PFSK-1 (cell line): ENCODE measurements around the gene STAM2.

Source experiments
- FOXP2 ChIP-seq: optimal IDR thresholded peaks from 2 replicates; pipeline ENCODE3; 2011; ENCODE audit warnings: borderline replicate concordance, control low read depth, inconsistent platforms; ENCODE audit not compliant: insufficient read depth; ENCODE audit errors: extremely low read length, extremely low read depth
- POLR2AphosphoS5 ChIP-seq: IDR thresholded peaks from 2 replicates; pipeline ENCODE4 v1.6.1; 2012; ENCODE audit warnings: low read depth, mild to moderate bottlenecking, control low read depth, low read length, moderate library complexity
- REST ChIP-seq, 2 experiments: IDR thresholded peaks; 2 replicates each; pipeline versions ENCODE4 v1.6.1 to v1.8.0; 2011 to 2012; ENCODE audit warnings: low read depth in 2 of 2, low read length in 2 of 2, control low read depth in 1 of 2, inconsistent platforms in 1 of 2, mild to moderate bottlenecking in 1 of 2, moderate library complexity in 1 of 2; ENCODE audit not compliant: insufficient read depth in 1 of 2
- SIN3A ChIP-seq: IDR thresholded peaks from 2 replicates; pipeline ENCODE4 v1.6.1; 2012; ENCODE audit warnings: mild to moderate bottlenecking, low read length, moderate library complexity, borderline replicate concordance; ENCODE audit not compliant: insufficient read depth
- TAF1 ChIP-seq: IDR thresholded peaks from 2 replicates; pipeline ENCODE4 v1.6.1; 2012; ENCODE audit warnings: low read length, control low read depth, borderline replicate concordance; ENCODE audit not compliant: insufficient read depth

Gene STAM2

GRCh38 chr2:152198499-152198898 lies 22.9 kb upstream of the STAM2 start:
- TF ChIP-seq FOXP2: no peak

GRCh38 chr2:152189622-152190495 lies 14.3 kb upstream of the STAM2 start:
- no peak for TF ChIP-seq POLR2AphosphoS5
- no peak for TF ChIP-seq TAF1
- TF ChIP-seq REST (IDR thresholded peaks at IDR 0.05; ENCODE audit: insufficient read depth in 1 of 2, low read depth in 2 of 2, low read length in 2 of 2): no peak
- no peak for TF ChIP-seq FOXP2
- TF ChIP-seq SIN3A: no peak

- TF ChIP-seq FOXP2 (no peak), SIN3A (no peak), TAF1 (no peak), POLR2AphosphoS5 (no peak), REST (IDR thresholded peaks at IDR 0.05; ENCODE audit: insufficient read depth in 1 of 2, low read depth in 2 of 2, low read length in 2 of 2) (no peak)
These were observed 10.7 kb upstream of the STAM2 start for GRCh38 chr2:152186262-152186661.

GRCh38 chr2:152183401-152184073 lies 8.0 kb upstream of the STAM2 start:
- TF ChIP-seq POLR2AphosphoS5: no peak
- TF ChIP-seq REST (IDR thresholded peaks at IDR 0.05; ENCODE audit: insufficient read depth in 1 of 2, low read depth in 2 of 2, low read length in 2 of 2): no peak
- TF ChIP-seq FOXP2: no peak
- TF ChIP-seq SIN3A: no peak
- no peak for TF ChIP-seq TAF1

- TF ChIP-seq TAF1 (peak; percentile 49; the same call in 1 of the 2 replicates), POLR2AphosphoS5 (no peak), FOXP2 (no peak), SIN3A (no peak), REST (IDR thresholded peaks at IDR 0.05; ENCODE audit: insufficient read depth in 1 of 2, low read depth in 2 of 2, low read length in 2 of 2) (0 out of 4 replicates have a peak, but pooled peaks of 1 of the 2 experiments have one; percentile 3)
These were observed 651 bp upstream of the STAM2 start for GRCh38 chr2:152176113-152176714.
